Mesenchymal stem cell (in vitro differentiated cells and primary cell): Measurements from ENCODE around the gene MTA1.

Source experiments
- DNase-seq: peaks from one replicate; pipeline ENCODE4 v3.0.0-alpha.2; 2013
- H2AFZ ChIP-seq: one replicate; pipeline ENCODE4 v1.6.1; 2013; ENCODE audit warnings: low read depth, mild to moderate bottlenecking, control low read depth, inconsistent platforms, low read length, moderate library complexity
- H2AK5ac ChIP-seq: 2 replicates; pipeline ENCODE4 v1.6.1; 2013; ENCODE audit warnings: low read length, moderate library complexity, mild to moderate bottlenecking, inconsistent platforms; ENCODE audit not compliant: severe bottlenecking
- H2BK120ac ChIP-seq: one replicate; pipeline ENCODE4 v1.6.1; 2013; ENCODE audit warnings: low read depth, mild to moderate bottlenecking, inconsistent platforms, low read length, moderate library complexity
- H2BK12ac ChIP-seq, 2 experiments: one replicate each; pipeline ENCODE4 v1.6.1; 2013; ENCODE audit warnings: inconsistent platforms in 2 of 2, low read length in 2 of 2, mild to moderate bottlenecking in 2 of 2, moderate library complexity in 2 of 2, control low read depth in 1 of 2
- H2BK15ac ChIP-seq: one replicate; pipeline ENCODE4 v1.6.1; 2013; ENCODE audit warnings: mild to moderate bottlenecking, low read depth, inconsistent platforms; ENCODE audit not compliant: poor library complexity, severe bottlenecking
- H2BK5ac ChIP-seq: 2 replicates; pipeline ENCODE4 v1.6.1; 2013; ENCODE audit warnings: low read depth, mild to moderate bottlenecking, low read length, control low read depth, inconsistent platforms; ENCODE audit not compliant: poor library complexity, severe bottlenecking
- H3K14ac ChIP-seq, 2 experiments: one replicate each; pipeline ENCODE4 v1.6.1; 2013; ENCODE audit warnings: inconsistent platforms in 2 of 2, low read length in 2 of 2, control low read depth in 1 of 2, mild to moderate bottlenecking in 1 of 2, moderate library complexity in 1 of 2
- H3K18ac ChIP-seq, 2 experiments: one replicate each; pipeline ENCODE4 v1.6.1; 2013; ENCODE audit warnings: inconsistent platforms in 2 of 2, low read length in 2 of 2, control low read depth in 1 of 2, low read depth in 1 of 2, mild to moderate bottlenecking in 1 of 2
- H3K23ac ChIP-seq, 2 experiments: one replicate each; pipeline ENCODE4 v1.6.1; 2013; ENCODE audit warnings: inconsistent platforms in 2 of 2, low read length in 2 of 2, mild to moderate bottlenecking in 2 of 2, moderate library complexity in 2 of 2, control low read depth in 1 of 2
- H3K27ac ChIP-seq: 2 replicates; pipeline ENCODE4 v1.5.1; 2013; ENCODE audit warnings: mild to moderate bottlenecking, moderate library complexity, low read length, control low read depth, inconsistent platforms; ENCODE audit not compliant: poor library complexity, severe bottlenecking
- H3K27me3 ChIP-seq, 2 experiments: 2 replicates each; pipeline versions ENCODE4 v1.6.1 to v1.7.0; 2013; ENCODE audit warnings: low read length in 2 of 2, mild to moderate bottlenecking in 2 of 2, moderate library complexity in 2 of 2, control low read depth in 1 of 2, inconsistent platforms in 1 of 2; ENCODE audit not compliant: control insufficient read depth in 1 of 2, insufficient read depth in 1 of 2
- H3K36me3 ChIP-seq, 2 experiments: 2 replicates each; pipeline versions ENCODE4 v1.6.1 to v1.7.0; 2013; ENCODE audit warnings: low read length in 2 of 2, control low read depth in 1 of 2, inconsistent platforms in 1 of 2, low read depth in 1 of 2, mild to moderate bottlenecking in 1 of 2; ENCODE audit not compliant: insufficient read depth in 2 of 2, control insufficient read depth in 1 of 2
- H3K4ac ChIP-seq, 2 experiments: one replicate each; pipeline ENCODE4 v1.6.1; 2013; ENCODE audit warnings: inconsistent platforms in 2 of 2, low read length in 2 of 2, mild to moderate bottlenecking in 2 of 2, moderate library complexity in 2 of 2, control low read depth in 1 of 2, low read depth in 1 of 2
- H3K4me1 ChIP-seq: 2 replicates; pipeline ENCODE4 v1.6.1; 2013; ENCODE audit warnings: low read depth, low read length, control low read depth; ENCODE audit not compliant: control insufficient read depth, insufficient read depth
- H3K4me2 ChIP-seq: 2 replicates; pipeline ENCODE4 v1.6.1; 2013; ENCODE audit warnings: low read length, mild to moderate bottlenecking, inconsistent platforms; ENCODE audit not compliant: poor library complexity, severe bottlenecking
- H3K4me3 ChIP-seq, 2 experiments: 2 replicates each; pipeline versions ENCODE4 v1.5.1 to v1.7.0; 2013; ENCODE audit warnings: low read length in 2 of 2, mild to moderate bottlenecking in 2 of 2, control low read depth in 1 of 2, low read depth in 1 of 2; ENCODE audit not compliant: insufficient read depth in 1 of 2
- H3K79me1 ChIP-seq: replicated peaks from 2 replicates; pipeline ENCODE4 v1.6.1; 2013; ENCODE audit warnings: mild to moderate bottlenecking, control low read depth, low read length, inconsistent platforms; ENCODE audit not compliant: poor library complexity, severe bottlenecking
- H3K9ac ChIP-seq: 2 replicates; pipeline ENCODE4 v1.7.0; 2013; ENCODE audit warnings: mild to moderate bottlenecking, low read length, moderate library complexity
- H3K9me3 ChIP-seq: 2 replicates; pipeline ENCODE4 v1.7.0; 2013; ENCODE audit warnings: mild to moderate bottlenecking, low read length; ENCODE audit not compliant: control insufficient read depth
- H4K8ac ChIP-seq: one replicate; pipeline ENCODE4 v1.6.1; 2013; ENCODE audit warnings: inconsistent platforms, mild to moderate bottlenecking, low read length, moderate library complexity
- H4K91ac ChIP-seq: one replicate; pipeline ENCODE4 v1.6.1; 2013; ENCODE audit warnings: mild to moderate bottlenecking, low read length, inconsistent platforms
- WGBS: methylation state at CpG from one replicate; pipeline ENCODE4 v1.1.7; 2013; ENCODE audit warnings: mixed read lengths; 5-methylcytosine and 5-hydroxymethylcytosine counted together

MTA1 gene

DNA sequence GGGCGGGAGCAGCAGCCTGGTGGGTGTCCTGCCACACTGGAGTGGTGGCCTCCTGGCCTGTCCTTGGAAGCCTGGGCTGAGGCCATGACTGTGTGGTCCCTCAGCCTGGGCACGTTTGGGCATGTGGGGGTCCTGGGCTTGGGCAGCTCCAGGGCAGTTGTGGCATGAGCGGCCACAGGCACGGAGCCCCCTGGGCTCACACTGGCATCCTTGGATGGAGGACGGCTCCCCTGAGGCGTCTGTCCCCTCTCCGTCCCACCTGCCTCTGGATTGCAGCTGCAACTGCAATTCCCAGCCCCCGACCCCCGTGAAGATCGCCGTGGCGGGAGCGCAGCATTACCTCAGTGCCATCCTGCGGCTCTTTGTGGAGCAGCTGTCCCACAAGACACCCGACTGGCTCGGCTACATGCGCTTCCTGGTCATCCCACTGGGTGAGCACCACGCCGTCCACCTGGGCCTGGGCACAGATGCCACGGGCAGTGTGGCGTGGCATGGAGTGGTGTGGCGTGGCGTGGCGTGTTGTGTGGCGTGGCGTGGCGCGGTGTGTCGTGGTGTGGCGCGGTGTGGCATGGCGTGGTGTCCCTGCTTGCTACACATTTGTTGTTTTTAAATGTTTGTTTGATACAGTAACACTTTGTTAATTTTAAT lies 36.4 kb upstream of the MTA1 start:
- H2BK120ac ChIP-seq: no peak overlapping the region
- H3K36me3 ChIP-seq: peaks cover 44 to 88% of the 10 kb centered on the region in 2 experiments
- no peak overlapping the region for H4K91ac ChIP-seq
- no peak overlapping the region for H3K18ac ChIP-seq
- H3K4me2 ChIP-seq: no peak overlapping the region
- no peak overlapping the region for H2BK12ac ChIP-seq
- WGBS: 99% methylated on average over 28 of the region's 32 CpGs
- H3K4me1 ChIP-seq: no peaks in the 10 kb centered on the region
- no peak overlapping the region for H3K9ac ChIP-seq
- H3K4me3 ChIP-seq: no peak overlapping the region
- H3K23ac ChIP-seq: no peak overlapping the region
- H2AFZ ChIP-seq: no peak overlapping the region
- H3K9me3 ChIP-seq: no peaks in the 10 kb centered on the region
- no peak overlapping the region for H2BK15ac ChIP-seq
- no peak overlapping the region for H2BK5ac ChIP-seq
- H3K14ac ChIP-seq: no peak overlapping the region
- H4K8ac ChIP-seq: no peak overlapping the region
- DNase-seq: no peak
- peaks cover 3% of the 10 kb centered on the region for H3K79me1 ChIP-seq
- H3K4ac ChIP-seq: no peak overlapping the region
- H2AK5ac ChIP-seq: no peak overlapping the region
- no peak overlapping the region for H3K27ac ChIP-seq
- no peaks in the 10 kb centered on the region for H3K27me3 ChIP-seq

- no peak overlapping the region for H3K9ac ChIP-seq
- H3K4me3 ChIP-seq: no peak overlapping the region
- H3K36me3 ChIP-seq: peaks cover 44 to 97% of the 10 kb centered on the region in 2 experiments
- no peak overlapping the region for H3K14ac ChIP-seq
- WGBS: 95% methylated on average over 23 of the region's 23 CpGs
- H3K4ac ChIP-seq: no peak overlapping the region
- H3K4me1 ChIP-seq: peaks cover 5% of the 10 kb centered on the region
- H2AK5ac ChIP-seq: no peak overlapping the region
- H4K8ac ChIP-seq: no peak overlapping the region
- no peak overlapping the region for H2AFZ ChIP-seq
- H2BK120ac ChIP-seq: no peak overlapping the region
- no peak overlapping the region for H4K91ac ChIP-seq
- no peaks in the 10 kb centered on the region for H3K9me3 ChIP-seq
- H3K27ac ChIP-seq: no peak overlapping the region
- no peak overlapping the region for H3K18ac ChIP-seq
- H2BK5ac ChIP-seq: no peak overlapping the region
- no peak overlapping the region for H3K23ac ChIP-seq
- peaks cover 3% of the 10 kb centered on the region for H3K79me1 ChIP-seq
- no peaks in the 10 kb centered on the region for H3K27me3 ChIP-seq
- H2BK12ac ChIP-seq: no peak overlapping the region
- H2BK15ac ChIP-seq: no peak overlapping the region
- DNase-seq: no peak
- no peak overlapping the region for H3K4me2 ChIP-seq
Measured at GRCh38 chr14:105384041-105384557, 35.5 kb upstream of the MTA1 start.

DNA sequence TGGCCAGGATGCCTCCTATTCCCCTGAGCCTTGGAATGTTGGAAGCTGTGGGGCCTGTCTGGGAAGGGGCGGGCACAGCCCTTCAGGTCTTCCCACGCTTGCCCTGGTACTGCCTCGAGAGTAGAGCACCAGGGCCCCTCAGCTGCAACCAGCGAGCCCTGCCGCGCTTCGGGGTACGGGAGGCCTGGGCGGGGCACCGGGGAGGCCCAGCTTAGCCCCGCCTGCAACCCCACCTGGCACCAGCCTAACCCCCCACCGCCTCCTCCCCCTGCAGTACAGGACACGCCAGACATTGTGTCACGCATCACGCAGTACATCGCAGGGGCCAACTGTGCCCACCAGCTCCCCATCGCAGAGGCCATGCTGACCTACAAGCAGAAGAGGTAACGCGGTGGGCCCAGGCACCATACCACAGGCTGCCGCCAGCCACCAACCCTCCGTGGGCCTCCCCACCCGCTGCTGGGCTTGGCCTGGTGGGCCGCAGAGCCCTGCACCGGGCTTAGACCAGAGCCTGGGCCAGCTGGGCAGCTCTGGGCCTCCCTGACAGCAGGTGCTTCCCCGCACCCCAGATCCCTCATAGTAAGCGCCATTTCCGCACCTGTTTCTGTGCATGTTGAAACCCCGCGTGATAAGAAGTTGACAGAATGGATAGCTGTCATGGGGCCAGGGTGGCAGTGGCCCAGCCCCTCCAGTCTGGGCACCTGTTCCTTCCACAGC lies 34.9 kb upstream of the MTA1 start:
- no peak for DNase-seq
- Histone ChIP-seq H2BK15ac (no peak overlapping the region), H3K4me2 (no peak overlapping the region), H2BK5ac (no peak overlapping the region), H2AK5ac (no peak overlapping the region), H3K79me1 (peaks cover 3% of the 10 kb centered on the region), H3K27me3 (no peaks in the 10 kb centered on the region), H3K4me3 (no peak overlapping the region), H4K91ac (no peak overlapping the region), H3K36me3 (peaks cover 44 to 100% of the 10 kb centered on the region in 2 experiments), H2AFZ (no peak overlapping the region), H3K23ac (no peak overlapping the region), H3K9ac (no peak overlapping the region), H3K4me1 (peaks cover 5% of the 10 kb centered on the region), H4K8ac (no peak overlapping the region), H3K4ac (no peak overlapping the region), H3K9me3 (no peaks in the 10 kb centered on the region), H2BK12ac (no peak overlapping the region), H2BK120ac (no peak overlapping the region), H3K14ac (no peak overlapping the region), H3K27ac (no peak overlapping the region), H3K18ac (no peak overlapping the region)
- WGBS: 97% methylated on average over 29 of the region's 29 CpGs

DNA sequence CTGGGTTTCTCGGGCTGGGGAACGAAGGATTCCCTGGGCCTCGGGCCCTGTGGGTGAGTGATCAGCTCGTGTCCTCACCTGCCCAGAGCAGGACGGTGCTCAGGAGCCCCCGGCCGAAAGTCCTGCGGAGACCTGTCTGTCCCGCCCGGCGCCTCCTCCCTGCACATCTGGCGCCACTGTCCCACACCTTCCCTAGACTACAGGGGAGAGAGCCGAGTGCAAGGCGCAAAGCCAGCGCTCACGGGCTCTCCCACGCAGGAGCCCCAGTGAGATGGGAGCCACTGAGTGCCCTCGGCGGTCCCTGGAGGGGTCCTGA lies 34.3 kb upstream of the MTA1 start:
- Histone ChIP-seq H3K4me2 (no peak overlapping the region), H3K4ac (no peak overlapping the region), H4K8ac (no peak overlapping the region), H3K4me3 (no peak overlapping the region), H2BK15ac (no peak overlapping the region), H3K27me3 (no peaks in the 10 kb centered on the region), H3K9ac (no peak overlapping the region), H3K4me1 (peaks cover 5% of the 10 kb centered on the region), H3K79me1 (no peaks in the 10 kb centered on the region), H2AFZ (no peak overlapping the region), H4K91ac (no peak overlapping the region), H3K18ac (no peak overlapping the region), H2BK5ac (no peak overlapping the region), H3K9me3 (no peaks in the 10 kb centered on the region), H2BK12ac (no peak overlapping the region), H2AK5ac (no peak overlapping the region), H2BK120ac (no peak overlapping the region), H3K36me3 (peaks cover 44 to 95% of the 10 kb centered on the region in 2 experiments), H3K23ac (no peak overlapping the region), H3K14ac (no peak overlapping the region), H3K27ac (no peak overlapping the region)
- no peak for DNase-seq
- WGBS: 95% methylated on average over 19 of the region's 19 CpGs
